Hematopoietic multipotent progenitor cell treated with erythropoietin and hydrocortisone succinate and interleukin-3 and kit ligand, for 8 days (in vitro differentiated cells): ENCODE data around the gene STOML3.

Experiments
- DNase-seq: peaks from one replicate; pipeline ENCODE4 v3.0.0-alpha.2; 2015

STOML3 gene

DNA sequence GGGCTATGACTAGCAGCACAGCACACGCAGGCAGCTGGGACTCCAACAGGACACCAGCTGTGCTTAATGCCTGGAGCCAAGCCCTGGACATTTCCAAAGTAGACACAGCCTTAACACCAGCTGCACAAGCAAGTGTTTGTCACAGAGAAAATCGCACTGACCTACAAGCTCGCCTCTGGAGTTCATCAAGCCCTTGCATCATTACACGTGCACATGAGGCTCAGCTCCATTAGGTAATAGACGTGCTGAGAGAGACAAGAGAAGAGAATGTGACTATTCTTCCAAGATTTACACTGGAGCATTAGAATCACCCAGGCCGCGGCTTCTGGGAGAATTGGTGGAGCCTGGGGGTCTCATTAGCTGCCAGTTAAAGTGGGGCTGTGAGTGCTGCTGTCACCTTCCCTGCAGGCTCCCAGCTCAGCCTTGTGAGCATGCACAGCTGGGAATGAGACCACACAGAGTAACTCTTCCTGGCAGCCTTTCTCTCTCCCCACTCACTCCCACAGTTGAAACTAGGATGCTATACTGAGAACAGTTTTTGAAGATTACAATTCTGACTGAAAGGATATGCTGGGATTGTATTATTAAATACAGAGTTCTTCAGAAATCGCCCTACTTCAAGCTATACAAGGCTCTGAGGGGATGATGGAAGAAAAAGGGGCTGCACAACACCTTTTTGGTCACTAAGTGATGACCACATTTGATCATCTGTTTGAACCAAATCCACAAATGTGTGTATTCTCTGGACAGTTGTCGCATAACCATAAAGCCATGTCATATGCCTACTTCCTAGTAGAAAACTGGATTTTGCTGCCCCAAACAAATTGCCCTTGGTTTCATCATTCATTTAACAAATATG, 10.5 kb downstream of the STOML3 start:
- no peak for DNase-seq

DNA sequence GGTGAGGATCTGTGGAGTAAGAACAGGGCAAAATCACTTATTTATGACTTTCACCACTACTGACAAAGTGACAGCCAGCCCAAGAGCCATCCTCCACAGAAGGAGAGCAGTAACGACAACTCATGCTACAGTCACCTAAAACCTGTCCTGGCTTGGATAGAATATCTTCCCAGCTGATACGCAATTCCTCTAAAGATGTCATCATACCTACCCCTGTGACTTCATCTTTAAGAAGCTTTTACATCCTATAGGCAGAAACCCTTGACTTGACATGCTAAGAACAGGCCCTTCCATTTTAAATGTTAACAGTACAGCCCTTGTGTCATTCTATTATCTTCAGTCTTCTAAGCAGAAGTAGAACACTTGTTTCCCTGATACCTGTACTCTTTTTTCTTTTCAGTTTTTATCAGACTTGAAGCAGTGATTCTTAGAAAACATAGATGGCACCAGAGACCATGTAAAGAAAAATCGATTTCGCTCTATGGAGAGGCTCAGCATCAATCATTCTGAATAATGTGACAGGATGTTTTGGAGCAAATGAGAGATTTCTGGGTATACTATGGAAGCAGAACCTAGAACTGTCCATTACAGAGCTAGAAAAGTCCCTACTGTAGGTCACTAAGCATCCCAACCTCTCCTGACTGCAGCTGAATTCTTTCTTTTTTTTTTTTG, 20.1 kb downstream of the STOML3 start:
- no peak for DNase-seq

DNA sequence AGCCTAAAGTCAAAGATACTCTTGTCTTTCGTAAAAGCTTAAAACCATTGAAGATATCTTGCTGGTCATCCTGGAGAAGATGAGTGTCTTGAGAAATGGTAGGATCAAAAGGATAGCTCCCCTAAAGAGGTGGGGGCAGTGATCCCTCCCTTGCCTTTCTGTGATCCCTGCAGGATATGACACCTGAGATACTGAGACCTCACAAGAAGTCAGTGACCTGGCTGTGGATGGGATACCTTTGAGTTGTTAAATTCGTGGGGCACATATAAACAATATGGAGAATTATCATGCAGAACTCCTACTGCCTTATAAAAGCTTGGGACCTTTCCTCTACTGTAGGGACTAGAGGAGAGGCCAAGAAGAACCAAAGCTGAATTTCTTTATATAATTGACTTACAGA, 21.4 kb downstream of the STOML3 start:
- no peak for DNase-seq

DNA sequence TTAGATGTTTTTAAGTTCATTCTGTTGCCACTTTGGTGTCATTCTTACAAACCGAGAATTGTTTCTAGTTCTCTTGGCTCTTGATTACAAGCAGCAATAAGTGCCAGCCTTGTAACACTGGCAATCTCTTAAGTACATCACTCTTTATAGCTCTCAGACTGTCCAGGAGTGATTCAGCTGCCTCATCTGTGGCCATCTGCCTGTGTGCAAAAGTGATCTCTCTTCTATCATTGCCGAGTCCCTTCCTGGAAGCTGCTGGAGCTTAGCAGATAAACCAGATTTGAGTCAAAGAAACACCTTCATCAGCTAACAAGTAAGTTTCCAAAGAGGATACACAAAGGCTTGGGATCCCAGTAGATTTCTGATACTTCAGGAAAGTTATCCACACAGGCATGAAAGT, 23.2 kb downstream of the STOML3 start:
- DNase-seq, result no peak

DNA sequence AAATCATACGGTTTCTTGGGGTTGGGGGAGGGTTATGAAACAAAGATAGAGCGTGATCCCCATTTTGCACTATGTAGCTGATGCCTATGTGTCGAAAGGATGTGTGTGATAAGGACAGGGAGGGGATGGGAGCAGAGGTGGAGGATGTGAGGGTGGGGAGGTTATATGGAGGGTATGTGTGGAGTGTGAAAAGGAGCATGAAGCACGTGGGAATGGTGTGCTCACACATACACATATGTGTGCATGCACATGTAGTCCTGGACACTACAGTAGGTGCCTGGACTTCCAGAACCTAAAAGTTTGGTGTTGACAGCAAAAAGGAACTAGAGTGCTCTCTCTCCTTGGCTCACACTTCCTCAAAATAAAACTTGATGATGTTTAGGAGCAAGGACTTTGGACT, 25.4 kb downstream of the STOML3 start:
- no peak for DNase-seq

DNA sequence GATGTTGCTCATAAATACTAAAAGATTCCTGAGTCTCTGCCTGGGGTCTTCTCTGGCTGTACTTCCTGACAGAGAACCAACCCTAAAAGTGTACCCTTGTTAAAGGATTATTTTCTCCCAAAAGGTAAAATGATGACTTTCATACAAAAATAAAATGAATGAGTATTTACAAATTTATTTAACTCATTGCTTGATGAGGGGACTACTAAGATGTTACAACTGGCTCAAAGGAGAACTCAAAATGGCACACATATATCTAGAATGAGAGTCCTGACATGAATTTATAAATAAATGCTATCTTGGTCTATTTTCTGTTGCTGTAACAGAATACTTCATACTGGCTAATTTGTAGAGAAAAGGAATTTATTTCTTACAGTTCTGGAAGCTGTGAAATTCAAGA, 30.5 kb downstream of the STOML3 start:
- no peak for DNase-seq

DNA sequence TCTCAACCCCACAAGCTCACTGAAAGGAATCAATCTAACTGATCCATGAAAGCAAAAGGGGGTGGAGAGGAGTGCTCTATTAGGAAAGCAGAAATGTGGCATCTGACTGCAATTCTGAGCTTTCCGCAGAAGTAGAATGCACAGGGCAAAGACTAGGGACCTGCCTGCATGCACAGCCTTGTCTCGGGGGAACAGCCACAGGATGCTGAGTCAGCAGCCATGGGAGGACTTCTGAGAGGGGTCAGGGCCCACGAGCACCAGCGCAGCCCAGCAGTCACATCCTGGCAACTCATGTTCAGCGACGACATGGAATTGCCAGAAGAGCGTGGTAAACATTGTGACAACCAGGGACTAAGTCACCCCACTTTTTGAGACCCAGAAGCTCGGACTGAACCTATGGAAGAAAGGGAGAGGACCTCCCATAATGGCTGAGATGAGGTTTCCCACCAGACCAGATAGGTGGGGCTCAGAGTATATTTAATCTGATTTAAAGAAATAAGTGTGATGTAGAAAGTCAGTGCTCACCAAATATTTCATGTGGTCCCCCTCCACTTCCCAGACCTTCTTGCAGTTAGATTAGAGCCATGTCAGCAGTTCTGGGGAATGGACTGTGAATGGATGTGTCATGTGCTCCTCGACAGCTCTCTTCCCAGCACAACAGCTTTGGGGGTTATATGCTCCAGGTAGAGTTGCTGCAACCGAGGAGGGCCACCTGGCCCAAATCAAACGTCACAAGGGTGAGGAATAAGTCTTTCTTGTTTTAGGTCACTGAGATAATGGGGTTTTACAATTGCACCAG, 32.6 kb downstream of the STOML3 start:
- DNase-seq, result no peak

DNA sequence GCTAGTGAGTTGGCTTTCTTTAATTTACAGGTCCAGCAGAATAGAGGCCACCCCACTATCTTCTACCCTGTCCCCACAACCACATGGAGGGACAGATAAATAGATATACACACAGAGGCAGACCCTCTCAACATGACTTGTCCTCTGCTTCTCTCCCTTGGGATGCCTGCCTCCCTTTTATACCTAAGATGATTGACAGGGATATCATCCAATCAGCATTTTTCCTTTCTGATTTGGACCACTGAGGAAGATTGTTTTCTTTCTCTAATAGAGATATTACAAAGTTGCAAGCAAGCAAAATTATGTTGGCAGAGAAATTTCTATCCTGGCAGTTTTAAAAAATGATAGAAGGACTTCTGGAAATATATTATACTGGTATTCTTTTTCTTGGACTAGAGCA, 35.8 kb downstream of the STOML3 start:
- DNase-seq, result no peak

DNA sequence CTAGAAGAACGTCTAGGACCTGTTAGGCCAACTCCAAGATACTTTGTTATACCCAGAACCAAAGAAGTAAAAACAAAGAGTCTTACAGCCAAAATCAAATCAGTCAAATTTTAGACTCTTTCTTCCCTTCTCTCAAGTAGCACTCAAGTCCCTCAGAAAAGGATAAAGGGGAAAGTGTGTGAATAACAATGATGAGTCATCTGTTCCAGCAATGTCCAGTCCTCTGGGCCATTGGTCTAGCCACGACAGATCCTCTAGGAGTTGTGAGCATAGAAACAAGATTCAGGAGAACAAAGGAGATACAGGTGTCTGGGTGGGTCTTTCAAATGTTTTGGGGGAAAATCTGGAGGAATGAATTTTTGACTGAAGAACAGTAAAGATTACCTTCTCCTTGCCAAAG, 36.3 kb downstream of the STOML3 start:
- DNase-seq, result no peak

DNA sequence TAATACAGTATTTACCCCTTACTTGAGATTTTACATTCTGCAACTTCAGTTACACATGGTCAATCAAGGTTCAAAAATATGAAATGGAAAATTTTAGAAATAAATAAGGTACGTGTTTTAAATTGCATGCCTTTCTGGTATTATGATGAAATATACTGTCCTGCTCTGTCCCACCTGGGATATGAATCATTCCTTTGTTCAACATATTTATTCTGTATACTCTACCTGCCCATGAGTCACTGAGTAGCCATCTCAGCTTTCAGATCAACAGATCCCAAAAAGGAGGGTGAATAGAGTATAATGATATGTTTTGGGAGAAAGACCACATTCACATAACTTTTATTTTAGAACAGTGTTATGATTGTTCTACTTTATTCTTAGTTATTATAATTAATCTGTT, 37.8 kb downstream of the STOML3 start:
- no peak for DNase-seq

DNA sequence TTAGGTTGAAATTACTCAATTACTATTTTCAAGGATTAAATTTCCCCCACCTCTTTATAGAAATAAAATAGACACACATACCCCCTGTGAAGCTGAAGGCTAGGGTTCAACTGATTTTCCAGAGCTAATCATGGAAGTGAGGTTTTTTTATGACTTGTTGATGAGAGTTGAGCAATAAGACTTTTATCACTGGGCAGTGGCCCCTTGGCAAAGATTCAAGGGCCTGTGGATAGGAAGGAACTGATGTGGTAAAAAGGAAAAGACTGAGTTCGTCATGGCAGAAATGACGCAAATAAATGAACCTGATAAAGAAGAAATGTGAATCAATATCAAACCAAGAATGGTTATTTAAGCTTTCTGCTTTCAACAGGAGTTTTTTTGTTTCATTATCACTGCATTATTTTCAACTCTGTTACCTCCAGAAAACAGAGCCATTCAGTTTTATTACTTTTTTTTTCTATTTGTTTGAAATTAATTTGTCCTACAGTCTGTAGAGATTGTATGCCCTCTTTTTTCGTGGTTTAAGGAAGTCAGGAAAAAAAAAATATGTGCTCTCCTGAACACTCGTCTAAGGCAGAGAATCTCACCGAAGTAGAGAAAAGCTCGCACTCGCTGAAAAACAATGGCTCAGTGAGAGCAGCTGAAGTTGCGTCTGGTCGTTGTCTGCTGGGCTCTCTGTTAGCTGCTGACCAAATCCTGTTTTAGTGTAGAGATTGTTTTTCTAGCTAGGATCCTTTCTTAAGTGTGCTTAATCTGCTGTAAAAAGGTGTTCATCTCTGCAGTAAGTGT, 38.9 kb downstream of the STOML3 start:
- no peak for DNase-seq

DNA sequence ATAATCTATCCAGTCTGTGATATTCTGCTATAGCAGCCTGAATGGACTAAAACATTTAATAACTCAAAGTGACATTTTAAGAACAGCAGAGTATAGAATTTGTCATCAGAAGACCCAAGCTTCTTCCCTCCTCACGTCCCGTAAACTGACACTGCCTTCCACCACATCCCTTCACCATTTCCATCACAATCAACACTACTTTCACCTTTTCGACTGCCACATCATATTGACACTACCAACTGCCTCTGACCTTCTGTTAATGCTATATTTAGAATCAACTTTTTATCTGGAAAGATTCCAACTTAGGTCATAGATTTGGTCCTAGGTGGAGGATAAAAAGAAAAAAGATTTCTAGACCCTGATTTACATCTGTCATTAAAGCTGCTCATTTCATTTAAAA, 39.6 kb downstream of the STOML3 start:
- DNase-seq, result no peak

DNA sequence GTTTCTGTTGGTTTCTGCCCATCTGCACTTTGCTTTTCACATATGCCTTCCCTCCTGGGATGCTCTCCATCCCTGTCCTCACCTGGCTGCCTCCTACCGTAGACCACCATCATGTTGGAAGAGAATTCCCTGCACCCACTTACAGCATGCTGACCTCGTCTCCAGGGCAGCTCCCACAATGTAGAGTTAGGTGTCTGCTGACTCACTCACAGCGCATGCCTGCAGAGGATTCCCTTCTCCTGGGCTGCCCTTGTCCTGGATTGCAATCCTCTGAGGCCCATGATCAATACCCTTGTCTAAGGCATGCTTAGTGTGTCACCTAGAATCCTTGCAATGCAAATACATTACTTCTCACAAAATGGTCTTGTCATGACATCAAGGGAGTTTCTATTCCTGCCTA, 43.6 kb downstream of the STOML3 start:
- DNase-seq, result no peak

DNA sequence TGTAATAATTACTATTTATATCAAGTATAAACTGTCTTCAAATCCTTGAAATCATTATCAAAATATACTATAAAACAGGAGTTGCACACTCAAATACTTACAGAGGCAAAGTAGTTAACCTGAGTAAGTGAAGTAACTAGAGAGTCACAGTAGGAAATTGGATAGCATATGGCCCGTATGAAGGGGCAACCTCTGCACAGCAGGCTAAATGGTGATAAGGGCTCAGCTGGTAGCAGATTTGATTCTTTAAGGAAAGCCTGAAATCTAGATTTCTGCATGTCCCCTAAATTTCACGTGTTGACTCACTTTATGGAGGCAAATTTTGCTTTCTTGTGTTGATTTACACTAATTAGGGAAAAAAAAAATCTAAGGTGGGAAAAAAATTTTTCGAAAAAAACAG, 46.4 kb downstream of the STOML3 start:
- DNase-seq, result no peak

DNA sequence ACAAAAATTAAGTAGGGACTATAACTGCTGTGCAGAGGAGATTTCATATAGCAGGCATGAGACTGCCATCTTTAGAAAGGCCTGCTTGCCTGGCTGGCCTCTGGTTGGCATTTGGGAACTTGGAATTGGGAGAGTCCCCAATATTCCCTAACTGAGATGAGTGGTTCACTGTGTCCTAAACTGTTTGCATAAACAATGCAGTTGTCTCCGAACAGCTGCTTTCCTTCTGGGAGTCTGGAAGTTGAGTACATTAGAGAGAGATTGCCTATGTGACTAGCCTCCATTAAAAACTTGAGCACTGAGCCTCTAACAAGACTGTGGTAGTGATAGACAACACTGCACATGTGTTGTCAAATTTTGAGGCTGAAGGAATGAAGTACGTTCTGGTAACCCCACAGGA, 47.4 kb downstream of the STOML3 start:
- DNase-seq, result no peak

DNA sequence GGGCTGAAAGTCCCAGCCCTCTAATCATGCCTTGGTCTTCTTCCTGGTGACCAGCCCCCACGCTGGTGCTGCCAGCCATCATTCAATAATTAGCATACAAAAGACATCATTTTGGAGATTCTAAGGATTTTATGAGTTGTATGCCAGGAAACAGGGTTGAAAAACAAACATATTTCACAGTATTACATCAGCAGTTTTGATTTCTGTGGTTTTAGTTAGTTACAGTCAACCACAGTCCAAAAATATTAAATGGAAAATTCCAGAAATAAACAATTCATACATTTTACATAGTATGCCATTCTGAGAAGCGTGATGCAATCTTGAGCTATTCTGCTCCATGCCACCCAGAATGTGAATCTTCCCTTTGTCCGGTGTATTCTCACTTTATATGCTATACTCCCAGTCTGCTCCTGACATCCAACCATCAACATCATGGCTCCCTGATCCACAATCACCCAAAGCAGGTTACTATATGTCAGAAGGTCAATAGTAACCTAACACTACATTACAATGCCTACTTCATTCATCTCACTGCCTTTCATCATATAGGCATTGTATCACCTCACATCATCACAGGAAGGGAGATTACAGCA, 49.2 kb downstream of the STOML3 start:
- DNase-seq, result no peak

DNA sequence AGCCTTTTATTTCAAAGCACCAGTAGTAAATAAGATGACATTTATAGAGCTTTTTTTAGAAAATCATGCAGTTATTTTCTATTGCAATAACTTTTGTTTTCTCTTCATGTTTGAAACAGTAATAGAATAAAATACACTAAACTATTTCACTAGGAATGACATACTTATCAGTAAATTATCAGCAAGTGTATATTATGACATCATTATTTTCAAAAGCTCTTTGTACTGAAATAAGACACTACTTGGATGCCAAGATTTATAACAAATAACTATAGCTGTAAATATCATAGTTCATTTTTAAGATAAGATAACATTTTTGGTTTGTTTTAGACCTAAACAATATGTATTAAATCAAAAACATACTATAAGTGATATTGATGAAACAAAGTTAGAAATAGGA, 56.8 kb downstream of the STOML3 start:
- DNase-seq, result no peak

DNA sequence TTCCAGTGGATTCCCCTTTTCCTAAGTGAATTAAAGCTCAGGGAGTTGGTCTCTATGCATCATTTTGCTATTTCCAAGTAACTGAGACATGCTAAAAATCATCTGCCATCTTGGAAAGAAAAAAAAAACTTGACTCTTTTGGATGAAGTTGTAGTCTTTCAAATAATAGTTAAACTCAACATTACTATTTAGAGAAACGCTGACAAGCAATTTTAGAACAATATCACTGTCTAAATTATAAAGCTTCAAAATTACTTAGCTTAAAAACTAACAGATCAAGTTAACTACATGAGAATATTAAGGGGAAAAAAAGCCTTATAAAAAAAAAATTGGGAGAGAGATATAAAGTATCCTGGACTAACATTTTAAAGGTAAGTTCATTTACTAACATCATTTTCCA, 68.5 kb downstream of the STOML3 start:
- no peak for DNase-seq

DNA sequence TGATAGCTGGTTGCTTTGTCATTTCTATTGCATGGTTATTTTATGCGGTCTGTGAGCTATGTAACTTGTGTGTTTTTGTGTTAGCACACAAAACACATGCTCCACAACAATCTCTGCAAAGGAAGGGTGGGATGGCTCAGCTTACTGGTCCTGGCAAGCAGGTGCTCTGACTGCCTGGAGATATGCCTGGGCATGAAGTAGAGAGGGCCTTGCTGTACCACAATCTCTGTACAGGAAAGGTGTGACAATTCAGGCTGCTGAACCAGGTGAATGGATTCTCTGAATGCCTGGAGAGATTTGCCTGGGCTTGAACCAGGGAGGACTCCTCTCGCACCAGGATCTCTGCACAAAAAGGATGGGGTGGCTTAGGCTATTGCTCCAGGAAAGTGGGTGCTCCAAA, 69.5 kb downstream of the STOML3 start:
- no peak for DNase-seq
